GM21529 (cell line): ENCODE results near the gene CCL5.

Source experiments
- ATAC-seq: cut with Tn5 transposase; IDR thresholded peaks from one replicate; pipeline ENCODE4 v1.9.1; 2021; ENCODE audit not compliant: unreplicated experiment

CCL5 gene

DNA sequence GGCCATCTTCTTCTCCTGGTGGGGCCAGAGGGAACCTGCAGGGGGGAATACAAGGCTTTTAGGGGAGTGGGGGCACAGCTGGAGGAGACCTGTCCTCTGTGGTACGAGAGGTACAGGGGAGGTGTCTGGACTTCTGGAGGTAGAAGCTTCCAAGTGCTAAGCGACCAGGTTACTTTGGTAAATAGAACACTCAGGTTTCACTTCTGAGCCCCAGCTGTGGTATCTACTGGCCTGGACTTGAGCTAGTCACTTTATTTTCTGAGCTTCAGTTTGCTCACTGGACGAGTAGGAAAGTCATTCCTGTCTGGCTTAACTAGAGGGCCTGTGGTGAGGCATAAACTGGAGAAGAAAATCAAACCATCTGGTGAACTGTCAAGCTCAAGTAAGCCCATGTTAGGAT is 11.4 kb downstream of the CCL5 start, which contains the start of gene HEATR9:
HEATR9 (minus strand) TSS at position 155 of the 400 bp plus-strand sequence; CDS start at position 6, 149 bp downstream.
- no peak for ATAC-seq

DNA sequence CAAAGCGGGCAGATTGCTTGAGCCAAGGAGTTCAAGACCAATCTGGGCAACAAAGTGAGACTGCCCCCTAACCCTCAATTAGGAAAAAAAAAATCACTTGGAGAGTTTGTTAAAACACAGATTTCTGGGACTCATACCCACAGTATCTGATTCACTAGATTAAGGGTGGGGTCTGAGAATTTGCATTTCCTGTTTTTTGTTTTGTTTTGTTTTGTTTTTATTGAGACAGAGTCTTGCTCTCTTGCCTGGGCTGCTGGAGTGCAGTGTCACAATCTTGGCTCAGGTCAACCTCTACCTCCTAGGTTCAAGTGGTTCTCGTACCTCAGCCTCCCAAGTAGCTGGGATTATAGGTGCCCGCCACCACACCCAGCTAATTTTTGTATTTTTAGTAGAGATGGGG is 12.6 kb downstream of the CCL5 start:
- ATAC-seq, result no peak

DNA sequence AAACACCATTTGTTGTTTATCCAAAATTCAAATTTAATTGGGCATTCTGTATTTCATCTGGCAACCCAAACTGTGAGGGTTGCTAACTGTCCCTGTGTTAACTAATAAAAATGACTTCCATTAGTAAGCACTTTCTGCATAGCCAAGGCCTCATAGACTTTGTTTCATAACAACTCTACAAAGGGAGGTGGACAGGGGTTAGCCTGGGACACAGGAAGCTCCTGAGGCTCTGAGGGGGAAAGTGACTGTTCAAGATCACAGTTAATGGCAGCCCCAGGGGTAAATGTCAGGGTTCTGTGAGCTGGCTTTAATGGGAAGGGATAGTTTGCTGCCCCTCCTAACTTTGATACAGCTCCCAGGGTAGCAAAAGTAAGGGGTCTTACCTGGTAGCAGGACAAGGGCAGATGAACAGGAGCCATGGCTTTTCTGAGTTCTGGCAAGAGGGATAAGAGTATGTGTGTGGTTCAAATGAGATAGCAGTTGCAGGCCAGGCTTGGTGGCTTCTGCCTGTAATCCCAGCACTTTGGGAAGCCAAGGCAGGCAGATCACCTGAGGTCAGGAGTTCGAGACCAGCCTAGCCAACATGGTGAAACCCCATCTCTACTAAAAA is 13.7 kb downstream of the CCL5 start:
- no peak for ATAC-seq

DNA sequence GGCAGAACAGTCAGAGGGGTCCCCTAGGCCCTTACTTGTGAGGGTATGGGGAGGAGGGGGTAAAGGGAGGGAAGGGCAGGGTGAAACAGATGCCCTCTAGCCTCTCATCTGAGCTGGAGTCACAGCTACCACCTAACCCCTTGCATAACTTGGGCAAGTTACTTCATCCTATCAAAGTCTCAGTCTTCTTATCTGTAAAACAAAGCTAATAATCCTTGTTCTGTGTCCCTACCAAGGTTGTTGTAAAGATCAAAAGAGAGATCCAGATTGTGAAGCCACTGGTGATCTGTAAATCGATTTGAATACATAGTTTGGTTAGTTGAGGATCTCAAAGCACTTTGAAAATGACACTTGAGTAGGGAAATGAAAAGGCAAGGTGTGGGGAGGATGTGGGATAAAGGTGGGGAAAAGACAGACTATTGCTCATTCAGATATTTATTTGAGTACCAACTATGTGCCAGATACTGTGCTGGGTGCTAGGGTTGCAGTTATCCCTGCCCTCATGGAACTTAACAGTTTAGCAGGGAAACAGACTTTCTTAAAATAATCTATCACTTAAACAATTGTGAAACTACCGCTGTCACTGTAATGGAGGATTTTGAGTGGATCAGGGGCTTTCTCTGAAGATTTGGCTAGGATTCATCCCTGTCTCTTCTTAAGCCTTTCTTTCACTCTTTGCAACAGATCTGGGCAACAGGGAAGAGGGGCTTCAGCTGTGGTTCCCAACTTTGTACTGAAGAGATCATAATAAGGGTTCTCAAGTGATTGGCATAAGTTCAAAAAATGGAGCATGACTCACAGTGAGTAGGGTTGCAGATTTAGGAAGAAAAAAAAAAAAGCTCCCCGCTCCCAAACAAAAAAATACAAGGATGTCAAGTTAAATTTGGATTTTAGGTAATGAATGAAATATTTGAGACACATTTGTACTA is 14.5 kb downstream of the CCL5 start:
- ATAC-seq, result no peak

DNA sequence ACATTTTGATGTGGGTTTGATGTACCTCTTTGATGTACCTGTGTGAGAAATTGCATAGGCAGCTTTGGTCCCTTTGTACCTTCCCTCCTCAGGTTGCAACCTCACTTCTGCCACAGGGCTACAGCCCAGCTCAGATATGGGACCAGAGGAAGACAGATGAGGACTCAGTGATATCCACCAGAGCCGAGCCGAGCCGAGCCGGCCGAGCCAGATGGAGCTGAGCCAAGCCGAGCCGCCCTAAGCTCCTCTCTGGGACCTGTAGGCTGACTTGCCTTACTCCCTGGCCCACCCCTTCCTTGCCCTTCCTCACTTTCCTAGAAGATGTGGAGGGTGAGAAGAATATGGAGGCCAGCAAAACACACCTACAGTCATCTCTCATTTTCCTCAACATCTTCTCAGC is 15.3 kb downstream of the CCL5 start:
- ATAC-seq, result no peak

DNA sequence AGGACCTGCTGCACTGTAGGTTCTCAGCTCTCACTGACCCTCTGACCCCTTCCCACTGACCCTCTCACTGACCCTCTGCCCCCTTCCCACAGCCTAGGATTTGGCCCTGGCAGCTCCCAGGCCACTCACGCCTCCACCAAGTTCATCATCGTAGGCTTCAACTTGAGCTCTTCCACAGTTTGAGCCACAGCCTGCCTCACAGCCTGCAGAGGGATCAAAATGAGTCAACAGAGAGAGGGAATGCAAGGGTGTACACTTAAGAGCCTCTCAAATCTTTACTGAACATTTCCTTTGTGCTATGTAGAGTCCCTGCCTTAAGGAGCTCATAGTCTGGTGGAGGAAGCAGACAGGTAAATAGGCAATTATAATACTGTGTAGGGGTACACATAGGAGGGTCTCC is 23.6 kb downstream of the CCL5 start:
- no peak for ATAC-seq

DNA sequence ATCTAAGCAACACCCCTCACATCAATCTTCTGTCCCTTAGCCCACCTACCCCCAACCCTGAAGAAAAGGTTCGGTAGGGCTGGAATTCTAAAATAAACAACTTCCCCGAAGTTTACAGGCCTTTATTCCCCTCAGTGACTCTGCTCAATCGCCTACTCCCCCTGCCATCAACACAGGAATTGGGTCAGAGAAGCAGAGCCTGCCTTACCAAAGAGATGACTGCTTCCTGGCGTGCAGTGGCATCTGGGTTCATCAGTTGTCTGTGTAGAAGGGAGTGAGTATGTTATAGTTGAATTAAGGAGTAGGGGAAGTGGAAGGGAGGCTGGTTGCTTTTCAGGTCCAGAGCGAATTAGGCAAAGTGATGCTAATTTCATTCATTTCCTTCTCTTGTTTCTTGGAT is 24.2 kb downstream of the CCL5 start:
- ATAC-seq, result no peak

DNA sequence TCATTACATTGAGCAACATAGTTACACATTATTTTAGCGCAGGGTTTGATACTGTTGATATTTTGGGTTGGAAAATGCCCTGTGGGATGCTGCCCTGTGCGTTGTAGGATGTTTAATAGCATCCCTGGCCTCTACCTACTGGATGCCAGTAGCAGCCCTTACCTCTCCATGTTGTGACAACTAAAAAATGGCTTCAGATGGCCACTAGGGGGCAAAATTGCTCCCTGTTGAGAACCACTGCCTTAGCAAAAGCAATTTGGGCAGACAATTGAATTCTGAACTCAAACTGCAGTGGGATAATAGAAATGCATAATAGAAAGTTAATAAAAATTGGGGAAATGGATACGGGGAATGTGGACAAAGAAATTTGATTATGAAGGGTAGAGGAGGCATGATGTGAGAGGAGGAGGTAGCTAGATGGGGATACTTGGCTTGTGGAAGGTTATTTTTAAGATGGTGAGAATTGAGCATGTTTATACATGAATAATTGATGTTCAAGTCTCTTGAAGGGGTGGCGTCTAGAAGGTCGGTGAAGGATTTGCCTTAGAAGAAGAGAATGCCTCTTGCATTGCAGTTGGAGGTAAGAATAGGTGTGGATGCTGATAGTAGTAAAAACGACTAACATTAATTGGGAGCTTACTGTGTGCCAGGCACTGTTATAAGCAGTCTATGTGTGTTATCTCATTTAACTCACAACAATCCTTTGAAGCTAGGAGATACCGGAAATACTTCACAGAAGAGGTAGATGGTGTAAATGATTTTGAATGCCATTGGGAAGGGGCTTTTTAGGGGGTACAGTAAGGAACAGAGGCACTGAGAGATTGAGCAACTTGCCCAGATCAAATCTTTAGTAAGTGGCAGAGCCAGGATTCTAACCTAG is 30.5 kb downstream of the CCL5 start:
- ATAC-seq, result no peak

DNA sequence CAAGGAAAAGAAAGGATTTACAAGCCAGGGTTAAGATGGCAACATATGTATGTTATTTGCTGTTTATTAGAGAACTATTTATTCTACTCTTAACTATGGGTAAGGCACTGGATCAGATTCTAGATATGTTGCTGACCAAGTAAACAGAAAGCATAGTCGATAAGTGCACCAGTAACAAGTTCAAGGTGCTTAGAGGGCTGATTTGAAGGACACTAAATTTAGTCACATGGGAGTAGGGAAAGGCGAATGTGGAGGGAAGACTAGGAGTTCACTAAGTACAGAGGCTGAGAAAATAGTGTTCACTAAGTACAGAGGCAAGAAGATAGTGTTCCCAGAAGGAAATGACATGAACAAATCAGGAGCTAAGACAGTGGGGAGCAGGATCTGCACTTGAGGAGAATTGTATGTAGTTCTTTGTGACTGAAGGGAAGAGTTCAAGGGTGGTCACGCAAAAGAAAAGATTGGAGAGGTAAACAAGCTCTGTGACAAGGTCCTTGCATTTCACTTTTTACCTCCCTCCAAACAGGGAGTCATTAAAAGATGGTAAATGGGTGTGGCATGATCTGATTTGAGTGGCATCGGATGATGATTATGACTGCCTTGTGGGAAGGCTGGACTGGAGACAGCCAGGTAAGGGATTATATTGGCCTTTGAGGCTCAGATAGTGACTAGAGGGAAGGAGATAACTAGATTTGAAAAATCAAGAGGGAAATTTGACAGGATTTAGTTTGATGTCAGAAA is 32.4 kb downstream of the CCL5 start:
- ATAC-seq, result no peak

DNA sequence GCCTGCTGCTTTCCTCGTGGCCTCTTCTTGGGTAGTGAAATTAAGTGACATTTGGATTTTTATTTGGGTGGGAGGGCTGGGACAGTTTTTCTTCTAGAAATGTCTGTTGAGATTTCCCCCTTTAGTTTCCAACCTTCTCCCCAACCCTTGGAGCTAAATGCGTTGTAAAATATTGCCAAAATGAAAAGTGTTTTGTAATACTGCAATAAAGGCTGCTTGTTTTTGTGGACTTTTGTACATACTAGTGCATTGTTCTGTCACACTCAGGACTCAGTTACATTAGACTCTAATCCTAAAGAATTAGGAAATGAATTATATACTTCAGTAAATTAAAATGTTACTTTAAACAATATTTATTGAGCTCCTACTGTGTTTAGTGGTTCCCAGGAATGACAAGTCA is 33.2 kb downstream of the CCL5 start:
- ATAC-seq, result no peak

DNA sequence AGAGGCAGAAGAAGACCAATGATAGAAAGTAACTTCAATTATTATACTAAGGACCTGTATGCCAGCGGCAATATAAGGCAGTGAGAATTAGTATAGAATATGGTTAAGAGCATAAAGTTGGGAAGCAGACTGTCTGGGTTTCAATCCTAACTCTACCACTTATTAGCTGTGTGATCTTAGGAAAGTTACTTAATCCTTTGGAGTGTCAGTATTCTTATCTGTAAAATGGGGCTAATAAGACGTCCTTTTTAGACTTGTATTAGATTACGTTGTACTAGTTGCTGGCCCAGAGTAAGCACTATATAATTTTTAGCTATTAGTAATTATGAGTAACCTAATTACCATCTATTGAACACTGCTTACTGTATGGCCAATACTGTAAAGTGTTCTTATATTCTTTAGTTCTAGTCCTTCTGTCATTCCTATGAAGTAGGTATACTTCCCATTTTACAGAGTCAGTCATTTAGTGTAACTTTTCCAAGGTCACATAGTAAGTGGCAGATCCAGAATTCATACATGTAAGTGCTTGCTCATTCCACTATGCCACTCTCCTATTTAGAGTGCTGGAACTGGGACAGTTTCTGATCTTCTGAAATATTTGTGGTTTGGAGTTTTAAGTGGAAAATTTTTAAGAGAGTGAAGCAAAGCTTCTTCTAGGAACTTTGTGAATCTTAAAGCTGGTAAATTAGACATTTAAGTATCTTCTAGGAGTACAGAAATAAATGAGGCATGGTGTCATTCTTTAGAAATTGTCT is 33.9 kb downstream of the CCL5 start:
- no peak for ATAC-seq

DNA sequence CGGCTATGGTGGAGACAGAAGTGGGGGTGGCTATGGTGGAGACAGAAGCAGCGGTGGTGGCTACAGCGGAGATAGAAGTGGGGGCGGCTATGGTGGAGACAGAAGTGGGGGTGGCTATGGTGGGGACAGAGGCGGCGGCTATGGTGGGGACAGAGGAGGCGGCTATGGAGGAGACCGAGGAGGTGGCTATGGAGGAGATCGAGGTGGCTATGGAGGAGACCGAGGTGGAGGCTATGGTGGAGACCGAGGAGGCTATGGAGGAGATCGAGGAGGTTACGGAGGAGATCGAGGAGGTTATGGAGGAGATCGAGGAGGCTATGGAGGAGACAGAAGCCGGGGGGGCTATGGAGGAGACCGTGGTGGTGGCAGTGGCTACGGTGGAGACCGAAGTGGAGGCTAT is 35.6 kb downstream of the CCL5 start:
- no peak for ATAC-seq

DNA sequence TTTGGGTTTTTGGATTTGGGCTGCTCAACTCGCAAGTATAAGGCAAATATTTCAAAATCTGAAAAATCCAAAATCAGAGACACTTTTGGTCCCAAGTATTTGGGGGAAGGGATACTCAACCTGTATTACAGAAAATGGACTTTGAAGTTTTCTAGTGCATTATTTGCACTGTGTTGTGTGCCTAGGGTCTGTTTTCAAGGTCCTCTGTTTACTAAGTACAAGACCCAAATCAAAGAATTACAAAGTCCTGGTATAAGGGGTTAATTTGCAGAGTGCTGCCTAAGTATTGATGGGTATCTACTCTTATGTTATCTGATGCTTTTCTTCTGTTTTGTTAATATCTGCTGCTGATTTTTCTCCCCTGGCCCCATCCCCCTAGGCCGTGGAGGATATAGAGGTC is 36.5 kb downstream of the CCL5 start:
- ATAC-seq, result no peak

DNA sequence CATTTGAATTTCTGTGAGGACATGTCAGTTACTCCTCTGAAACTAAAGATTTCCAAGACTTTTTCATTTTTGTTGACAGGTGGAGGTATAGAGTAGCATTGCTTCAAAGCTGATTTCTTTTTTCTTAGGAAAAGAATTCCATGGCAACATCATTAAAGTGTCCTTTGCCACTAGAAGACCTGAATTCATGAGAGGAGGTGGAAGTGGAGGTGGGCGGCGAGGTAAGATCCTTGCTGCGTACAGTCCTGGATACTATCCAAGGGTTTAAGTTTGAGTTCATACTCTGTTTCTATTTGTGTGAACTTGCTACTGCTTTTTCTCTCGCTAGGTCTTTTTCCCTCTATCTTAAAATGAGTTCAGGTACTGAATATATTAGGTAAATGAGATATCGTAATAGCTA is 37.9 kb downstream of the CCL5 start:
- no peak for ATAC-seq

DNA sequence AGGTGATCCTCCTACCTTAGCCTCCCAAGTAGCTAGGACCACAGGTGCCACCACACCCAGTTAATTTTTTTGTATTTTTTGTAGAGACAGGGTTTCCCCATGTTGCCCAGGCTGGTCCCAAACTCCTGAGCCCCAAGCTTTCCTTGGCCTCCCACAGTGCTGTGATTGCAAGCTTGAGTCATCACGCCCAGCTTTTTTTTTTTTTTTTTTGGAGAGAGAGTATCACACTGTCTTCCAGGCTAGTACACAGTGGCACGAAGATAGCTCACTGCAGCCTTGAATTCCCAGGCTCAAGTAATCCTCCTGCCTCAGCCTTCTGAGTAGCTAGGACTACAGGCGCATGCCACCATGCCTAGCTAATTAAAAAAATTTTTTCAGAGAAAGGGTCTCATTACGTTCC is 38.7 kb downstream of the CCL5 start:
- ATAC-seq, result no peak

DNA sequence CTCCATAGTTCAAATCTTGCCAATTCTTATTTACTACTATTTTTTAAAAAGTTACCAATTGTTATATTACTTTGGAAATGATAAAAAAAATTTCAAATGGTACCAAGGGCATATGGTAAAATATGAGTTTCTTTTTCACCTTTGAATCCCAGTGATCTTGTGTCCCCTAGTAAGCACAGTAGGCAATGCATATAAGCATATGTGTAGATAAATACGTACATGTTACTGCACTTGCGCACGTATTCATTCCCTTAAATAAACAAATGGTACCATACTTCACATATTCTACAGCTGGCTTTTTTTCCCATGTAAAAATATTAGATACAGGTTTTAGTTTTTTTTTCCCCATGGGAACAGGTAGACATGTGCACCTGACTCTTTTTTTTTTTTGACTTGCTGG is 39.1 kb downstream of the CCL5 start:
- ATAC-seq, result no peak

DNA sequence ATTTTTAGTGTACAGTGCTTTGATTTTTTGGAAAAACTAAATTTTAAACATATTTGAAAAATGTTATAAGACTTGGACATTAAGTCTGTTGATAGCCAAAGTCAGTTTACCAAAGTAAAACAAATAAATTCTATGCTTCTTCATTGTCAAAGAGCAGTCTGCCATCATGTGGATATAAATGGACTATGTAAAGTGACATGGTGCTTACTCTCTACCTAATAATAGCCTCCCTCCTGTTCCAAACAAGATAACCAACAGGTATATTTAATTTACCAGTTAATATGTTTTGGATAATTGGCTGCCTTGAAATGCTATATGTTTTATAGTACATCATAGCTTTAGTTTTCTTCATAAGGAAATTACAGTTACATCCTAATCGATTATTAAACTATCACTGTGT is 55.0 kb downstream of the CCL5 start:
- ATAC-seq, result no peak
